Natural killer cell (primary cell): ENCODE data around the gene RBPJ. TPM values are rescaled to one million over a fixed set of nuclear protein-coding genes. Genes with fewer than 3 reads are reported as not detected.

Source experiments
- ATAC-seq, 3 donors: fragments of 150-1000 bp in 2 of 3; fragments of 200-7000 bp in 1 of 3; cut with Tn5 transposase; 1 replicate in 1 of 3; 2 replicates in 2 of 3; pipeline ENCODE4 v1.10.0; 2021; ENCODE audit warnings: mild to moderate bottlenecking in 2 of 3, moderate library complexity in 2 of 3
- DNase-seq, 2 donors: peaks; one replicate each; pipeline versions ENCODE4 v3.0.0 to v3.0.0-alpha.2; 2013 to 2021; ENCODE audit warnings: mixed read lengths in 1 of 2
- H3K27ac ChIP-seq: one replicate; pipeline ENCODE4 v1.5.1; 2013; ENCODE audit warnings: mild to moderate bottlenecking, low read length
- H3K27me3 ChIP-seq: one replicate; pipeline ENCODE4 v1.6.1; 2013; ENCODE audit warnings: low read length; ENCODE audit not compliant: control insufficient read depth, insufficient read depth
- H3K36me3 ChIP-seq: one replicate; pipeline ENCODE4 v1.6.1; 2013; ENCODE audit warnings: low read length; ENCODE audit not compliant: control insufficient read depth, insufficient read depth
- H3K4me1 ChIP-seq: one replicate; pipeline ENCODE4 v1.6.1; 2013; ENCODE audit warnings: low read length; ENCODE audit not compliant: control insufficient read depth, insufficient read depth
- H3K4me3 ChIP-seq: one replicate; pipeline ENCODE4 v1.5.1; 2013; ENCODE audit warnings: low read length
- H3K9me3 ChIP-seq: one replicate; pipeline ENCODE4 v1.6.1; 2013; ENCODE audit warnings: low read length; ENCODE audit not compliant: control insufficient read depth, insufficient read depth
- H3K27ac Mint-ChIP-seq, 2 donors: one replicate each; pipeline ENCODE4 v1.8.0; 2022; ENCODE audit warnings: mild to moderate bottlenecking in 2 of 2, mixed read lengths in 2 of 2, moderate library complexity in 1 of 2
- H3K27me3 Mint-ChIP-seq, 2 donors: one replicate each; pipeline ENCODE4 v1.8.0; 2022; ENCODE audit warnings: low read depth in 2 of 2, mixed read lengths in 2 of 2
- H3K36me3 Mint-ChIP-seq: one replicate; pipeline ENCODE4 v1.8.0; 2022; ENCODE audit warnings: mixed read lengths
- H3K4me1 Mint-ChIP-seq, 2 donors: one replicate each; pipeline ENCODE4 v1.8.0; 2022; ENCODE audit warnings: mixed read lengths in 2 of 2
- H3K4me3 Mint-ChIP-seq: one replicate; pipeline ENCODE4 v1.8.0; 2022; ENCODE audit warnings: mild to moderate bottlenecking, moderate library complexity, mixed read lengths
- H3K9me3 Mint-ChIP-seq, 2 donors: one replicate each; pipeline ENCODE4 v1.8.0; 2022; ENCODE audit warnings: mixed read lengths in 2 of 2
- WGBS: methylation state at CpG from one replicate; pipeline ENCODE4 v1.1.7; 2013; ENCODE audit warnings: missing lambda C conversion rate; ENCODE audit not compliant: insufficient coverage; 5-methylcytosine and 5-hydroxymethylcytosine counted together
- intact Hi-C: fragments of 100-400 bp; cut with micrococcal nuclease; formaldehyde crosslinking; loops from one replicate; pipeline ENCODE4 v1.14.2; 2022
- total RNA-seq, 4 donors: library from RNA; stranded (reverse); fragments of 120-200 nt in 1 of 4; gene quantifications; one replicate each; pipeline versions ENCODE4 v1.2.3 to v1.2.4, GENCODE V29; 2013 to 2022
- TF ChIP-seq, protein P1 (sequence below): fragments of 200-600 bp; IDR thresholded peaks from one replicate; pipeline ENCODE4 v1.8.0; 2022; ENCODE audit warnings: antibody characterized with exemption

RBPJ gene
- total RNA-seq, 3 donors from 2014 or later (not counting 1 experiment from before 2014, with no cell fraction given) = 46.4 to 53.3 (median 48.8) TPM

DNA sequence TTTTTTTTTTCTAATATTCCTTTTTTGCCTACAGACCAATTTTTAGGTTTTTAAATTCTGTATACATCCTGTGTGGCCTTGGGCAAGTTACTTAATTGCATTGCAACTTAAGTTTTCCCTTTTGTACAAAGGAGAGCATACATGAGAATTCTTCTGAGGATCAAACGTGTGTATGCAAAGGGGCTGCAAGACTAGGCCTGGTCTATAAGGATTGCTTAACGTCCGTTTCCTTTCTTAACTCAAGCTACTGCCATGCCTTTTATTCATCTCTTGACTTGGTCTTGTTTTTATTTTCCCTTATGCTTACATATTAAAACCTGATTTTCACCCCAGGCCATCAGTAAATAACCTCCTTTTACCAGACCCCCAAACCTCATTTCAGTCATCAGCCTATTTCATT lies 13.6 kb downstream of the RBPJ start:
- no peaks in the 10 kb centered on the region for H3K4me1 ChIP-seq
- no peaks in the 10 kb centered on the region for H3K9me3 Mint-ChIP-seq
- no peaks in the 10 kb centered on the region for H3K36me3 Mint-ChIP-seq
- peaks cover 16 to 27% of the 10 kb centered on the region in 2 donors for H3K4me1 Mint-ChIP-seq
- 93% methylated on average over 3 of the region's 3 CpGs for WGBS
- H3K27ac Mint-ChIP-seq = no peak overlapping the region
- no peak overlapping the region for H3K4me3 ChIP-seq
- H3K9me3 ChIP-seq = no peaks in the 10 kb centered on the region
- intact Hi-C loops = no loop called here
- H3K27me3 ChIP-seq = no peaks in the 10 kb centered on the region
- ATAC-seq (no peak), DNase-seq (no peak)
- H3K27ac ChIP-seq = no peak overlapping the region
- H3K27me3 Mint-ChIP-seq = no peaks in the 10 kb centered on the region
- H3K4me3 Mint-ChIP-seq = no peak overlapping the region
- H3K36me3 ChIP-seq = no peaks in the 10 kb centered on the region
- TF ChIP-seq, protein P1, sequence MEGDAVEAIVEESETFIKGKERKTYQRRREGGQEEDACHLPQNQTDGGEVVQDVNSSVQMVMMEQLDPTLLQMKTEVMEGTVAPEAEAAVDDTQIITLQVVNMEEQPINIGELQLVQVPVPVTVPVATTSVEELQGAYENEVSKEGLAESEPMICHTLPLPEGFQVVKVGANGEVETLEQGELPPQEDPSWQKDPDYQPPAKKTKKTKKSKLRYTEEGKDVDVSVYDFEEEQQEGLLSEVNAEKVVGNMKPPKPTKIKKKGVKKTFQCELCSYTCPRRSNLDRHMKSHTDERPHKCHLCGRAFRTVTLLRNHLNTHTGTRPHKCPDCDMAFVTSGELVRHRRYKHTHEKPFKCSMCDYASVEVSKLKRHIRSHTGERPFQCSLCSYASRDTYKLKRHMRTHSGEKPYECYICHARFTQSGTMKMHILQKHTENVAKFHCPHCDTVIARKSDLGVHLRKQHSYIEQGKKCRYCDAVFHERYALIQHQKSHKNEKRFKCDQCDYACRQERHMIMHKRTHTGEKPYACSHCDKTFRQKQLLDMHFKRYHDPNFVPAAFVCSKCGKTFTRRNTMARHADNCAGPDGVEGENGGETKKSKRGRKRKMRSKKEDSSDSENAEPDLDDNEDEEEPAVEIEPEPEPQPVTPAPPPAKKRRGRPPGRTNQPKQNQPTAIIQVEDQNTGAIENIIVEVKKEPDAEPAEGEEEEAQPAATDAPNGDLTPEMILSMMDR = no peak

DNA sequence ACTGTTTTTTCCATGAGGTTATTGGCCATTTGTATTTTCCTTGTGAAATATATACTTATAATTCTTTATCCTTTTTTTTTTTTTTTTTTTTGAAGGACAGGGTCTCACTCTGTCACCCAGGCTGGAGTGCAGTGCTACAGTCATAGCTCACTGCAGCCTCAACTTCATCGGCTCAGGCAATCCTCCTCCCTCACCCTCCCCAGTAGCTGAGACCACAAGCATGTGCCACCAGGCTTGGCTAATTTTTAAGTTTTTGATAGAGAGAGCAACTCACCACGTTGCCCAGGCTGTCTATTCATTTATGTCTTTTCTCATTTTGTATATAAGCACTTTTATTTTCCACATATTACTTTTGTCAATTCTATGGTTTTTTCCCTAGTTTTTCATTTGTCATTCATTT lies 16.8 kb downstream of the RBPJ start:
- H3K36me3 Mint-ChIP-seq = no peaks in the 10 kb centered on the region
- no peak for DNase-seq
- Histone ChIP-seq H3K9me3 (no peaks in the 10 kb centered on the region), H3K4me1 (no peaks in the 10 kb centered on the region), H3K36me3 (no peaks in the 10 kb centered on the region), H3K27ac (no peak overlapping the region), H3K4me3 (no peak overlapping the region), H3K27me3 (no peaks in the 10 kb centered on the region)
- H3K27me3 Mint-ChIP-seq = no peaks in the 10 kb centered on the region
- intact Hi-C loops = no loop called here
- ATAC-seq = no peak
- peaks cover 26 to 39% of the 10 kb centered on the region in 2 donors for H3K4me1 Mint-ChIP-seq
- no peaks in the 10 kb centered on the region for H3K9me3 Mint-ChIP-seq
- WGBS = 48% methylated on average over 2 of the region's 2 CpGs
- TF ChIP-seq, protein P1 = no peak
- no peak overlapping the region for H3K27ac Mint-ChIP-seq
- no peak overlapping the region for H3K4me3 Mint-ChIP-seq

DNA sequence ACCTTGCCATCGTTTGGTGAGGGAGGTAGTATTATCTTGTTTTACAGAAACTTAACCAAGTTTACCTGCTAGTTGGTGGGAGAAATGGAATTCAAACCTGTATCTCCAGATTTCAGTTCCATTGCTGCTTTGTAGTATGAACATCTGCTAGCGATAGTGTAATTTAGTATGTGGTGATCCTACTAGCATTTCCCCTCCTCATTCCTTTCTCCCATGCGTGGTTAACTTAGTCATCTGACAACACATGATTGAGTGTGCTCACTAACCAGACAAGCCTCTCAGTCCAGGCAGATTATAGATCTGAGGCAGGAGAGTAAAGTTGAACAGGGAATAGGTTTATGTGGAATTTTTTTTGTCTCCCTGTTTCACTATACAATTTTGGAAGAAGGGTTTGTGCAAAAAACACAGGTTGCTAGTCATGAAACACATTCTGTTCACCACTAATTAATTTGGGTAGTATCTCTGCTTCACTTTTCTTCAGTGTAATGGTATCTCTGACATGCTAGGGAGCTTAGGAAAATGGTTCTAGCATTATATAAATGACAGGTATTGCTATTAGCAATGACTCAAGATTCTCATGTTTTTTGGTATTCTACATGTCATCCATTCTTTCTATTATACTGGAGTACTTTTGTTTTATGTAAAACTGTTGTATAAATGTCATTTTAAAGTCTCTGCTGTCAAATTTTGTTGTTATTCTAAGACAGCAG lies 21.7 kb downstream of the RBPJ start:
- Mint-ChIP-seq H3K36me3 (no peaks in the 10 kb centered on the region), H3K4me1 (peaks cover 43 to 54% of the 10 kb centered on the region in 2 donors), H3K4me3 (no peak overlapping the region), H3K9me3 (no peaks in the 10 kb centered on the region), H3K27me3 (no peaks in the 10 kb centered on the region), H3K27ac (no peak overlapping the region)
- no peaks in the 10 kb centered on the region for H3K27me3 ChIP-seq
- H3K4me1 ChIP-seq = no peaks in the 10 kb centered on the region
- H3K27ac ChIP-seq = no peak overlapping the region
- WGBS = 89% methylated on average over 1 of the region's 3 CpGs
- TF ChIP-seq, protein P1 = no peak
- intact Hi-C loops = no loop called here
- H3K4me3 ChIP-seq = no peak overlapping the region
- H3K36me3 ChIP-seq = no peaks in the 10 kb centered on the region
- H3K9me3 ChIP-seq = no peaks in the 10 kb centered on the region
- ATAC-seq (no peak), DNase-seq (no peak)

DNA sequence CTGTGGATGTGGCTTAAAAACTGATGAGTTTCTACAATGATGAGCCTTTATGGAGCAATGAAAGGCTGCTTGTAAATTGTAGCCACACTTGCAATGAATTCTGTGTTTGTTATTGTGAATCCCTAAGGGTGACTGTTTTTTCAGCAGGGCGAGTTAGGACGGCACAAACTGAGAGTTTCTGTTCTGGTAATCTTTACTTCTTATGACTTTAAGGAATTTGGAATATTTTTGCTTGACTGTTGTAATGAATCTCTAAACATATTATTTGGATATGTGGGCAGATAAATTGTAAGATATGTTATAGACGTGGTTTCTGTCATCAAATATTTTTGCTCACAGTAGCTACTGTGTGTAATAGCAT lies 22.2 kb downstream of the RBPJ start:
- peaks cover 44 to 50% of the 10 kb centered on the region in 2 donors for H3K4me1 Mint-ChIP-seq

More for the DNA sequence above, 22.2 kb downstream of the RBPJ start:
- ATAC-seq = no peak
- Histone ChIP-seq H3K4me1 (no peaks in the 10 kb centered on the region), H3K9me3 (no peaks in the 10 kb centered on the region), H3K36me3 (no peaks in the 10 kb centered on the region), H3K27me3 (no peaks in the 10 kb centered on the region), H3K27ac (no peak overlapping the region), H3K4me3 (no peak overlapping the region)
- 88% methylated on average over 2 of the region's 3 CpGs for WGBS
- TF ChIP-seq, protein P1 = no peak
- no peaks in the 10 kb centered on the region for H3K9me3 Mint-ChIP-seq
- H3K27me3 Mint-ChIP-seq = no peaks in the 10 kb centered on the region
- no peak overlapping the region for H3K4me3 Mint-ChIP-seq
- H3K36me3 Mint-ChIP-seq = no peaks in the 10 kb centered on the region
- DNase-seq = no peak
- H3K27ac Mint-ChIP-seq = no peak overlapping the region
- intact Hi-C loops = no loop called here
